ENCODE measurements around the gene SMIM24.

GRCh38 chr19:3507371-3508120 lies 27.2 kb upstream of the SMIM24 start:
- TF ChIP-seq EZH2phosphoT487 (IDR thresholded peaks at IDR 0.05; ENCODE audit: low read length), result no peak
- no peak for TF ChIP-seq CTCF (IDR thresholded peaks at IDR 0.05; ENCODE audit: low read length)
